ENCODE data around the gene ZGLP1.

The ZGLP1 gene

DNA sequence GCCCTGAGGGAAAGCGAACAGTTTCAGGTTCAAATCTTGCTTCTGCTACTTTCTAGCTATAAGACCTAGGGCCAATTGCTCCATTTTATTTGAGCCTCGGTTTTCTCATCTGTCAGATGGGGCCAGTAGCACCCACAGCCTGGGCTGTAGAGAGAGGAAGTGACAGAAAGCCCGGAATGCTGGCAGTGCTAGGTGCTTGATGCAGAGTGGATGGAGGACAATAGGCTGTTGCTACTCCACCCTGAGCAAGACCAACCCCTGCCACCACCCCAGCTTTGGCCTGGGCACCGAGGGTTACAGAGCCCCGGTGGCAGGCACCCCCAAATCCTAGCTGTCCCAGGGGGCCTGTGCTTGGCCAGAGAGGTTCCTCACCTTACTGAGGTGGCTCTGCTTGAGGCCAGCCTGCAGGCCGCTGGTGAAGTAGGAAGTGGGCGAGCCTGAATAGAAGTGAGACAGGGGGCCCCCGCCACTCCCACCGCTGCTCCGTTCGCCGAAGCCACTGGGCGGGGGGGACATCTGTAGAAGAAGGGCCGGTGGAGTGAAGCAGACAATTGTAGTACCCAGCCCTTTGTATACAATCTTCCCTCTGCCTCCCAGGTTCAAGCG is 8.3 kb upstream of the ZGLP1 start:
- DNase-seq (ENCODE audit: low spot score), result no peak
- in situ Hi-C loops (cut with MboI; ENCODE audit: low pct_unique_long_range_greater_than_20kb, low sequenced_read_pairs, unreplicated experiment), result no loop called here
- TF ChIP-seq, protein P1, sequence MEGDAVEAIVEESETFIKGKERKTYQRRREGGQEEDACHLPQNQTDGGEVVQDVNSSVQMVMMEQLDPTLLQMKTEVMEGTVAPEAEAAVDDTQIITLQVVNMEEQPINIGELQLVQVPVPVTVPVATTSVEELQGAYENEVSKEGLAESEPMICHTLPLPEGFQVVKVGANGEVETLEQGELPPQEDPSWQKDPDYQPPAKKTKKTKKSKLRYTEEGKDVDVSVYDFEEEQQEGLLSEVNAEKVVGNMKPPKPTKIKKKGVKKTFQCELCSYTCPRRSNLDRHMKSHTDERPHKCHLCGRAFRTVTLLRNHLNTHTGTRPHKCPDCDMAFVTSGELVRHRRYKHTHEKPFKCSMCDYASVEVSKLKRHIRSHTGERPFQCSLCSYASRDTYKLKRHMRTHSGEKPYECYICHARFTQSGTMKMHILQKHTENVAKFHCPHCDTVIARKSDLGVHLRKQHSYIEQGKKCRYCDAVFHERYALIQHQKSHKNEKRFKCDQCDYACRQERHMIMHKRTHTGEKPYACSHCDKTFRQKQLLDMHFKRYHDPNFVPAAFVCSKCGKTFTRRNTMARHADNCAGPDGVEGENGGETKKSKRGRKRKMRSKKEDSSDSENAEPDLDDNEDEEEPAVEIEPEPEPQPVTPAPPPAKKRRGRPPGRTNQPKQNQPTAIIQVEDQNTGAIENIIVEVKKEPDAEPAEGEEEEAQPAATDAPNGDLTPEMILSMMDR (IDR thresholded peaks at IDR 0.05; ENCODE audit: extremely low read depth, insufficient read depth, missing control alignments), result no peak

DNA sequence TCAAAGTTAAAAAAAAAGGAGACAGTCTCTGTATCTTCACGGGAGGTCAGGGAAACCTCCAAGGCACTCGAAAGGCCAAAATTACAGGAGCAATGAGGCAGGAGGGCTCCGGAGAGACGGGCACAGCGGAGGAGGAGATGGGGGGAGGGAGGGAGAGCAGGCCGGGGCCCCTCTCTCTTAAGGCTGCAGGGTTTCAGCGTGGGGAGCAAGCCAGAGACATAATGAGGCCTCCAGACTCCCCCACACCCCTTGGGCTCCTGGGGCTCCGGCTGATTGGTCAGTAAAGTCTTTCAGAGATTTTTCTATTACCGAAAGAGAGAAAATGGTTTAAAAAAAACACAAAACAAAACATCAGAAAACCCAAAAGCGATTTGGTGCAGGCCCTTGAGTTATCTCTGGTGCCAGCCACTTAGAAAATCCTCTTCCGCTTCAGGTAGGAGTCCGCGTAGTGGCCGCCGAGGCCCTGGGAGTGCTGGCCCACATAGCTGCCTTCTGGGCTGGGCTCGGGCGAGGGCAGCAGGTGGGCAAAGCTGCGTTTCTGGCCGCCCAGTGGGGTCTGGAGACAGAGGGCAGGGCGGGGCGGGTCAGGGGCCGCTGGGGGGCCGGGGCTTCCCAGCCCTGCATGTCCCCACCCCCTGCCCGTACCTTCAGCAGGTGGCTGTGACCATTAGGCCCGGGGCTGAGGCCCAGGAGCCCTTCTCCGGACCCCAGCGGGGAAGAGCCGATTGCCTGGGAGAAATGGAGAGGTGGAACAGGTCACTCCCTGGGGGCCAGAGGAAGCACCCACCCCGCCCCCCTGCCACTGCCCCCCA is 7.6 kb upstream of the ZGLP1 start:
- no peak for DNase-seq (ENCODE audit: low spot score)
- TF ChIP-seq, protein P1 (IDR thresholded peaks at IDR 0.05; ENCODE audit: extremely low read depth, insufficient read depth, missing control alignments), result no peak
- in situ Hi-C loops (cut with MboI; ENCODE audit: low pct_unique_long_range_greater_than_20kb, low sequenced_read_pairs, unreplicated experiment), result no loop called here

DNA sequence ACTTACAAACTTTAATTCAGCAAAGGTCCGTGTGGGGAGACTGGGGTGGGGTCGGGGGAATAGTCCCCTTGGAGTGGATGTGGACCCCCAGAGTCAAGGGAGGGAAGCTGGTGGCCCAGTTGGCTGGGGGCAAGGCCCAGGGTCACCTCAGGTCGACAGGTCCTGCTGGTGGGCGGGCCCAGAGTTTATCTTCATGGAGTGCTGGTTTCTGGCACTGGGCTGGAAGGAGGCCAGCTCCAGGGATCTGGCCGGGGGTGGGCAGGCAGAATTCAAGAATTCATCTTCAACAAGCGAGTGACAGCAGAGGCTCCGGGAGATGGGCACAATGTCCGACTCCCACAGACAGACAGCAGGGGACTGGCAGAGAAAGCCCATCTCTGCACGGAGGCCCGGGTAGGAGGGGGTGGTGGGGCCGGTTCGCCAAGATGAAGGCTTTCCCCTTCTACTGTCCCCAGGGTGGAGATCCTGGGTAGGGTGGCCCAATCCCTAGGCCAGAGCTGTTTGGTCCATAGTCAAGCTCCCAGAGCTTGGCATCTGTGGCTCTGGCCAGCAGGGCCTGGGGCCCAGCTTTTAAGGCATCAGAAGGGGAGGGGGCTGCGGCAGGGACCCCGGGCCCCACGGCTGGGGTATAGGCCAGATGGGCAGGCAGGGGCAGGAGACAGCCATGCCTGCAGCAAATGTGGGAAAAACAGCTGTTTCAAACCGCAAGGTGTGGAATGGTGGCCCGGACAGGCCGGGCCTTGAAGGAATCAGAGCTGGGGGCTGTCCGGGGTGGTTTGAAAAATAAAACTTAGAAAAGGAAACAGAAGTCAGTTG is 6.8 kb upstream of the ZGLP1 start:
- in situ Hi-C loops (cut with MboI; ENCODE audit: low pct_unique_long_range_greater_than_20kb, low sequenced_read_pairs, unreplicated experiment), result no loop called here
- no peak for DNase-seq (ENCODE audit: low spot score)
- TF ChIP-seq, protein P1 (IDR thresholded peaks at IDR 0.05; ENCODE audit: extremely low read depth, insufficient read depth, missing control alignments), result no peak

DNA sequence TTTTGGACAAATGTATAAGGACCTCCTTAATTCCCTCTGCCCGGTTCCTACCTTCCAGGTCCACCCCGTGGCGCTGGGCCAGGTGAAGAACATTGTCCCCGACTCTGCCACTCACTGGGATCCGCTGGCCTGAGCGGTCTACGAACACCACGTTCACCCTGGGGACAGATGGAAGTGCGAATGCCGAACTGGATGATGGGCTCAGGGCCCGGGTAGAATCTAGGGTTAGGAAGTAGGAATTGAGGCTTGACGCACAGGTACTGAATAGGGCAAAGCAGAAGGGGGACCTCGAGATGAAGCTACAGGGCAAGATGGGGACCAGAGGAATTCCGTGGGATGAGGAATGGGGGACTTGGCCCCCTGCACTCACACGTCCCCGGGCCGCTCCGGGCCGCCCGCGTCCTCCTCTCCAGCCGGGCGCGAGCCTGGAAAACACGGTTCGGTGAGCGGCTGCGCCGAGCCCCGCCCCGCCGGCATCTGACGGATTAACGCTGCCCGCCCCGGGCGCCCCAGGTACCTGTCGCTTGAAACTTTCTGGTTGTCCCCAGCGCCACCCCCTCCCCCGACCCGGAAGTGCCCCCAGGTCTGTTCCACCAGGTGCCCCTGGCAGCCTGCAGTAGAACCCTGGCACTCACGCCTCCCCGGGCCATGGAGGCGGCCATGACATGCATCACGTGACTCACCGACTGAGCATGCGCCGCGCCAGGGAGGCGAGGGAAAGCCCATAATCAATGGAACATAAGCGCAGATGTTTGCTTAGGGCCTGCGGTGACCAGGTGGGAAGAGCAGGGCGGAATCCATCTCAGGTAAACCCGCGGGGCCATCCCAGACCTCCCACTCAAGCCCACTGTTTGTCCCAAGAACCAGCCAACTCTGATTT is 6.0 kb upstream of the ZGLP1 start, which contains the start of gene FDX2:
Gene FDX2 (minus strand): TSS at position 681 of the 880 bp plus-strand sequence. CDS start 19 bp downstream, at position 662.
- TF ChIP-seq, protein P1 (IDR thresholded peaks at IDR 0.05; ENCODE audit: extremely low read depth, insufficient read depth, missing control alignments), result no peak
- DNase-seq (ENCODE audit: low spot score), result peak; percentile 97
- in situ Hi-C loops (cut with MboI; ENCODE audit: low pct_unique_long_range_greater_than_20kb, low sequenced_read_pairs, unreplicated experiment), result no loop called here

DNA sequence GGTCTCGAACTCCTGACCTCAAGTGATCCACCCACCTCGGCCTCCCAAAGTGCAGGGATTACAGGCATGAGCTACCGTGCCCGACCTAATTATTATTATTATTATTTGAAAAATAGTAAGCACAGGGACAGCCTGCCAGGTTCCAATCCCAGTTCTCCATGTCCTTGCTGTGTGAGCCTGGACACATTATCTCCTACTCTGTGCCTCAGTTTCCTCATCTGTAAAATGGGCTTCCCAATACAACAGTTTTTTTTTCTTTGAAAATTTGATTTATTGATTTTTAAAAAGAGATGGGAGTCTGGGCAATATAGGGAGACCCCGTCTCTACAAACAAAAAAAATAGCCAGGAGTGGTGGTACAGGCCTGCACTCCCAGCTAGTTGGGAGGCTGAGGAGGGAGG is 3.3 kb downstream of the ZGLP1 start:
- TF ChIP-seq, protein P1 (IDR thresholded peaks at IDR 0.05; ENCODE audit: extremely low read depth, insufficient read depth, missing control alignments), result no peak
- DNase-seq (ENCODE audit: low spot score), result no peak
- in situ Hi-C loops (cut with MboI; ENCODE audit: low pct_unique_long_range_greater_than_20kb, low sequenced_read_pairs, unreplicated experiment), result no loop called here

All from GM13977 (cell line).